H1 (cell line): Measurements from ENCODE around the gene APOL1. TPM values are rescaled to one million over a fixed set of nuclear protein-coding genes. Genes with fewer than 3 reads are reported as not detected.

Experiments used
- CTCF ChIA-PET: fragments of 300-600 bp; sonication (Branson Sonifier 250); formaldehyde crosslinking; loops from one replicate; lab custom pipeline; 2021; ENCODE audit not compliant: partially characterized antibody; lab: Charles Lee
- POLR2A ChIA-PET: fragments of 300-600 bp; sonication (Branson Sonifier 250); formaldehyde crosslinking; loops from one replicate; lab custom pipeline; 2021; ENCODE audit warnings: inconsistent platforms; ENCODE audit not compliant: partially characterized antibody; lab: Charles Lee
- DNase-seq, 2 experiments: peaks; one replicate each; pipeline versions ENCODE4 v3.0.0 to v3.0.0-alpha.2; 2010 to 2022; ENCODE audit warnings: low spot score in 2 of 2, low read depth in 1 of 2, mixed read lengths in 1 of 2
- FAIRE-seq: peaks from 2 replicates; lab custom pipeline; 2011; peaks lifted over from hg19 to GRCh38; lab: Jason Lieb, UNC
- H2AFZ ChIP-seq: 2 replicates; pipeline ENCODE4 v1.8.1; 2012; ENCODE audit warnings: low read length, inconsistent platforms
- H2AK5ac ChIP-seq: 2 replicates; pipeline ENCODE4 v1.6.1; 2013; ENCODE audit warnings: low read depth, low read length
- H2BK120ac ChIP-seq: replicated peaks from 2 replicates; pipeline ENCODE3; 2013; ENCODE audit warnings: low read depth, low read length, inconsistent platforms
- H2BK12ac ChIP-seq: 2 replicates; pipeline ENCODE4 v1.6.1; 2013; ENCODE audit warnings: low read depth, low read length
- H2BK15ac ChIP-seq: 2 replicates; pipeline ENCODE4 v1.6.1; 2013; ENCODE audit warnings: low read length
- H2BK20ac ChIP-seq: 2 replicates; pipeline ENCODE4 v1.6.1; 2013; ENCODE audit warnings: low read length
- H2BK5ac ChIP-seq: 2 replicates; pipeline ENCODE4 v1.6.1; 2013; ENCODE audit warnings: low read depth, low read length
- H3K14ac ChIP-seq: 2 replicates; pipeline ENCODE4 v1.6.1; 2013; ENCODE audit warnings: inconsistent platforms; ENCODE audit not compliant: insufficient read length
- H3K18ac ChIP-seq: 2 replicates; pipeline ENCODE4 v1.6.1; 2013; ENCODE audit warnings: low read length; ENCODE audit errors: extremely low read depth
- H3K23ac ChIP-seq: 2 replicates; pipeline ENCODE4 v1.6.1; 2013; ENCODE audit warnings: inconsistent platforms; ENCODE audit not compliant: insufficient read length
- H3K23me2 ChIP-seq: 2 replicates; pipeline ENCODE4 v1.6.1; 2013; ENCODE audit warnings: low read depth, low read length
- H3K27ac ChIP-seq: 2 replicates; pipeline ENCODE4 v1.6.1; 2011; ENCODE audit warnings: low read depth, low read length, inconsistent platforms
- H3K27me3 ChIP-seq, 4 experiments: replicated peaks in 1 of 4; 1 replicate in 1 of 4; 2 replicates in 3 of 4; pipeline versions ENCODE4 v1.6.1 to v1.8.1; 2011 to 2013; ENCODE audit warnings: low read length in 3 of 4, mild to moderate bottlenecking in 3 of 4, inconsistent platforms in 2 of 4, mixed read lengths in 2 of 4, moderate library complexity in 1 of 4; ENCODE audit not compliant: control insufficient read depth in 3 of 4, insufficient read depth in 3 of 4; ENCODE audit errors: extremely low read depth in 1 of 4
- H3K36me3 ChIP-seq, 4 experiments: 2 replicates each; pipeline versions ENCODE4 v1.6.1 to v1.8.1; 2011 to 2013; ENCODE audit warnings: mild to moderate bottlenecking in 4 of 4, low read length in 3 of 4, moderate library complexity in 2 of 4, control low read depth in 1 of 4, inconsistent platforms in 1 of 4; ENCODE audit not compliant: insufficient read depth in 4 of 4, control insufficient read depth in 2 of 4
- H3K4ac ChIP-seq: replicated peaks from 2 replicates; pipeline ENCODE3; 2013; ENCODE audit warnings: low read length, low read depth, mixed read lengths, inconsistent platforms; ENCODE audit not compliant: insufficient read length
- H3K4me1 ChIP-seq, 4 experiments: replicated peaks in 1 of 4; 1 replicate in 1 of 4; 2 replicates in 3 of 4; pipeline versions ENCODE4 v1.6.1 to v1.8.1; 2011 to 2013; ENCODE audit warnings: low read length in 3 of 4, inconsistent platforms in 2 of 4, mixed read lengths in 1 of 4; ENCODE audit not compliant: insufficient read depth in 4 of 4, control insufficient read depth in 3 of 4
- H3K4me2 ChIP-seq, 2 experiments: 2 replicates each; pipeline versions ENCODE4 v1.6.1 to v1.8.1; 2011 to 2013; ENCODE audit warnings: low read depth in 2 of 2, low read length in 2 of 2, control low read depth in 1 of 2, inconsistent platforms in 1 of 2, mild to moderate bottlenecking in 1 of 2; ENCODE audit not compliant: insufficient read depth in 1 of 2
- H3K4me3 ChIP-seq, 4 experiments: fragments of 200-600, 300-600 bp in 1 of 4; sonication (generic), shearing (Covaris generic), sonication (Bioruptor Twin) in 1 of 4; 2 replicates each; pipeline versions ENCODE4 v1.5.1 to v1.8.1; 2011 to 2016; ENCODE audit warnings: low read length in 4 of 4, low read depth in 3 of 4, control low read depth in 2 of 4, inconsistent platforms in 2 of 4, mild to moderate bottlenecking in 2 of 4, mixed read lengths in 1 of 4, moderate library complexity in 1 of 4; ENCODE audit not compliant: insufficient read depth in 2 of 4; ENCODE audit errors: extremely low read depth in 1 of 4
- H3K56ac ChIP-seq: replicated peaks from 2 replicates; pipeline ENCODE3; 2013; ENCODE audit warnings: low read depth, mild to moderate bottlenecking, mixed read lengths, low read length, inconsistent platforms; ENCODE audit not compliant: insufficient read length
- H3K79me1 ChIP-seq: 2 replicates; pipeline ENCODE4 v1.6.1; 2013; ENCODE audit warnings: low read depth, low read length, control low read depth
- H3K79me2 ChIP-seq, 2 experiments: 2 replicates each; pipeline versions ENCODE4 v1.6.1 to v1.8.1; 2012 to 2013; ENCODE audit warnings: low read length in 2 of 2, mild to moderate bottlenecking in 2 of 2, inconsistent platforms in 1 of 2; ENCODE audit not compliant: insufficient read depth in 2 of 2, control insufficient read depth in 1 of 2
- H3K9ac ChIP-seq, 4 experiments: replicated peaks in 1 of 4; 1 replicate in 1 of 4; 2 replicates in 3 of 4; pipeline versions ENCODE4 v1.6.1 to v1.8.1; 2011 to 2013; ENCODE audit warnings: low read depth in 3 of 4, low read length in 3 of 4, control low read depth in 2 of 4, mild to moderate bottlenecking in 2 of 4, moderate library complexity in 2 of 4, inconsistent platforms in 1 of 4; ENCODE audit errors: extremely low read depth in 1 of 4
- H3K9me3 ChIP-seq, 2 experiments: 2 replicates each; pipeline versions ENCODE4 v1.6.1 to v1.8.1; 2012 to 2013; ENCODE audit warnings: mild to moderate bottlenecking in 2 of 2, moderate library complexity in 2 of 2, control low read depth in 1 of 2, inconsistent platforms in 1 of 2, low read depth in 1 of 2, low read length in 1 of 2, mixed read lengths in 1 of 2; ENCODE audit not compliant: insufficient read depth in 2 of 2
- H4K20me1 ChIP-seq, 2 experiments: replicated peaks in 1 of 2; 2 replicates each; pipeline versions ENCODE3 to v1.8.1; 2011 to 2013; ENCODE audit warnings: inconsistent platforms in 2 of 2, low read length in 2 of 2, mild to moderate bottlenecking in 1 of 2; ENCODE audit not compliant: insufficient read depth in 2 of 2, control insufficient read depth in 1 of 2
- H4K5ac ChIP-seq: 2 replicates; pipeline ENCODE4 v1.6.1; 2013; ENCODE audit warnings: low read length, low read depth, mixed read lengths, inconsistent platforms; ENCODE audit not compliant: insufficient read length
- H4K8ac ChIP-seq: 2 replicates; pipeline ENCODE4 v1.8.0; 2013; ENCODE audit warnings: mild to moderate bottlenecking, moderate library complexity, low read length, inconsistent platforms; ENCODE audit not compliant: insufficient read depth; ENCODE audit errors: extremely low read depth
- H4K91ac ChIP-seq: replicated peaks from 2 replicates; pipeline ENCODE3; 2013; ENCODE audit warnings: low read length, mixed read lengths, inconsistent platforms; ENCODE audit not compliant: insufficient read length
- CBX8 ChIP-seq: fragments of 300-800, 300-1000 bp; sonication (generic); IDR thresholded peaks from 2 replicates; pipeline ENCODE4 v1.7.1; 2016; ENCODE audit warnings: low read depth, low read length, borderline replicate concordance
- CHD1 ChIP-seq: IDR thresholded peaks from 2 replicates; pipeline ENCODE4 v1.6.1; 2012; ENCODE audit warnings: low read depth, low read length, improper control_type of control experiment
- CTCF ChIP-seq, 3 experiments: IDR thresholded peaks; 1 replicate in 2 of 3; 2 replicates in 1 of 3; pipeline versions ENCODE4 v1.5.1 to v1.6.1; 2011; ENCODE audit warnings: low read length in 3 of 3, mild to moderate bottlenecking in 3 of 3, inconsistent platforms in 2 of 3, low read depth in 1 of 3, moderate library complexity in 1 of 3; ENCODE audit not compliant: insufficient read depth in 1 of 3; ENCODE audit errors: control extremely low read depth in 1 of 3
- EGR1 ChIP-seq: IDR thresholded peaks from 2 replicates; pipeline ENCODE4 v1.6.1; 2011; ENCODE audit warnings: low read depth, low read length, borderline replicate concordance
- EZH2 ChIP-seq: fragments of 200-600 bp; sonication (generic); IDR thresholded peaks from 2 replicates; pipeline ENCODE4 v1.7.1; 2012; ENCODE audit warnings: low read depth, mild to moderate bottlenecking, moderate library complexity, low read length, inconsistent platforms; ENCODE audit not compliant: severe bottlenecking
- FOSL1 ChIP-seq: IDR thresholded peaks from 2 replicates; pipeline ENCODE4 v1.6.1; 2011; ENCODE audit warnings: mild to moderate bottlenecking, low read depth, low read length, moderate library complexity; ENCODE audit not compliant: insufficient read depth
- HDAC2 ChIP-seq, 2 experiments: fragments of 300-600 bp in 1 of 2; sonication (generic) in 1 of 2; IDR thresholded peaks; 2 replicates each; pipeline ENCODE4 v1.6.1; 2011 to 2012; ENCODE audit warnings: low read depth in 2 of 2, low read length in 2 of 2, mild to moderate bottlenecking in 2 of 2, moderate library complexity in 2 of 2, borderline replicate concordance in 1 of 2, inconsistent platforms in 1 of 2
- POLR2A ChIP-seq, 2 experiments: IDR thresholded peaks; 1 replicate in 1 of 2; 2 replicates in 1 of 2; pipeline ENCODE4 v1.6.1; 2011; ENCODE audit warnings: low read depth in 2 of 2, low read length in 2 of 2, mild to moderate bottlenecking in 2 of 2; ENCODE audit errors: control extremely low read depth in 1 of 2
- SP4 ChIP-seq: IDR thresholded peaks from 2 replicates; pipeline ENCODE4 v1.6.1; 2012; ENCODE audit warnings: low read length, inconsistent platforms
- TAF1 ChIP-seq: IDR thresholded peaks from 2 replicates; pipeline ENCODE4 v1.6.1; 2011; ENCODE audit warnings: mild to moderate bottlenecking, low read depth, low read length
- TEAD4 ChIP-seq: IDR thresholded peaks from 2 replicates; pipeline ENCODE4 v1.6.1; 2012; ENCODE audit warnings: low read depth, low read length, inconsistent platforms, mixed read lengths
- WGBS, 2 experiments: shearing (Covaris generic) in 1 of 2; methylation state at CpG; one replicate each; pipeline versions ENCODE4 v1.1.6 to v1.1.7; 2013 to 2015; ENCODE audit warnings: low lambda C conversion rate in 2 of 2, mixed read lengths in 2 of 2, inconsistent platforms in 1 of 2, low coverage in 1 of 2, missing lambda C conversion rate in 1 of 2; ENCODE audit not compliant: insufficient replicate concordance in 2 of 2, insufficient coverage in 1 of 2, insufficient read length in 1 of 2; ENCODE audit errors: extremely low coverage in 1 of 2, missing lambda C conversion rate in 1 of 2; 5-methylcytosine and 5-hydroxymethylcytosine counted together
- polyA plus RNA-seq, 7 experiments: library from polyadenylated mRNA; depleted of rRNA in 3 of 7; stranded (reverse) in 5 of 7; unstranded in 2 of 7; fragments of >200 nt in 5 of 7; fragments of 200-250 nt in 2 of 7; gene quantifications; 1 replicate in 5 of 7; 2 replicates in 1 of 7; 4 replicates in 1 of 7; pipeline versions ENCODE4 v1.2.1 to v1.2.3, GENCODE V29; 2011 to 2013; ENCODE audit warnings: missing spikeins in 2 of 7, mixed read lengths in 2 of 7
- total RNA-seq: library from RNA; stranded (reverse); fragmentation: NEBNext Ultra II Directional; extraction: Animal tissue kit (Norgen Biotek cat#: 25700); gene quantifications from 2 replicates; pipeline ENCODE4 v1.2.1, GENCODE V29; 2021

The APOL1 gene
- total and polyA plus RNA-seq, 2 of the 8 experiments (the other 6 are each of a cell fraction or from before 2014, with no cell fraction given): not detected

GRCh38 chr22:36297568-36297967, 44.6 kb downstream of the APOL1 start:
- FAIRE-seq (no peak), DNase-seq (no peak)
- Histone ChIP-seq H3K4me1 (no peaks in the 10 kb centered on the region), H3K14ac (no peak overlapping the region), H4K5ac (no peak overlapping the region), H4K91ac (no peak overlapping the region), H2BK15ac (no peak overlapping the region), H3K27me3 (no peaks in the 10 kb centered on the region), H2AK5ac (no peak overlapping the region), H3K23ac (no peak overlapping the region), H3K9ac (no peak overlapping the region), H3K4ac (no peak overlapping the region), H4K20me1 (peaks cover 3 to 4% of the 10 kb centered on the region in 2 experiments), H2BK12ac (no peak overlapping the region), H3K79me2 (no peaks in the 10 kb centered on the region), H3K79me1 (0 out of 2 replicates have a peak, but pooled peaks cover 5% of the 10 kb centered on the region), H2BK5ac (no peak overlapping the region), H3K23me2 (no peaks in the 10 kb centered on the region), H2BK120ac (no peak overlapping the region), H3K9me3 (peaks cover 0 to 2% of the 10 kb centered on the region in 2 experiments; a peak in 1 of 4 replicates), H3K4me2 (no peak overlapping the region), H2AFZ (no peak overlapping the region), H4K8ac (no peak overlapping the region), H3K56ac (no peak overlapping the region), H2BK20ac (no peak overlapping the region), H3K18ac (no peak overlapping the region), H3K4me3 (no peak overlapping the region), H3K36me3 (peaks cover 63 to 90% (median 89%) of the 10 kb centered on the region in 4 experiments), H3K27ac (no peak overlapping the region)
- 89% methylated on average over 19 of the region's 19 CpGs; no CpG with 5 or more reads in 1 of the 2 experiments for WGBS, 2 experiments
- ChIA-PET CTCF (interaction anchor here (0.9 to 17.3 kb wide), 14 partner anchors 10 to 1310 kb away, joined by 3 to 159 read pairs (median 6); no protein-coding TSS in a partner anchor), POLR2A (interaction anchor here (0.8 to 2.0 kb wide), 8 partner anchors 11 to 219 kb away, joined by 3 to 6 read pairs (median 3); no protein-coding TSS in a partner anchor)
- TF ChIP-seq EZH2 (no peak), SP4 (no peak), CBX8 (no peak), POLR2A (IDR thresholded peaks at IDR 0.05; ENCODE audit: control extremely low read depth in 1 of 2, low read depth in 2 of 2, low read length in 2 of 2) (no peak), TEAD4 (no peak), FOSL1 (no peak), CHD1 (no peak), TAF1 (no peak), CTCF (IDR thresholded peaks at IDR 0.05; ENCODE audit: control extremely low read depth in 1 of 3, insufficient read depth in 1 of 3, low read depth in 1 of 3, low read length in 3 of 3) (no peak), EGR1 (no peak), HDAC2 (IDR thresholded peaks at IDR 0.05; ENCODE audit: borderline replicate concordance in 1 of 2, low read depth in 2 of 2, low read length in 2 of 2) (no peak)
